WTC11 (cell line): ENCODE measurements around the gene MACROD2. TPM values are rescaled to one million over a fixed set of nuclear protein-coding genes. Genes with fewer than 3 reads are reported as not detected.

Experiments
- ATAC-seq: fragments of 200-7000 bp; cut with Tn5 transposase; 2 replicates; pipeline ENCODE4 v1.10.0; 2021; ENCODE audit warnings: mild to moderate bottlenecking, moderate library complexity
- CTCF ChIA-PET: fragments of 300-600 bp; sonication (Branson Sonifier 250); formaldehyde crosslinking; loops from one replicate; lab custom pipeline; 2021; ENCODE audit warnings: antibody characterized with exemption; lab: Charles Lee
- POLR2A ChIA-PET: fragments of 350-600 bp; sonication (Branson Sonifier 250); formaldehyde crosslinking; loops from one replicate; lab custom pipeline; 2021; ENCODE audit warnings: antibody characterized with exemption; lab: Charles Lee
- DNase-seq: peaks from one replicate; pipeline ENCODE4 v3.0.0; 2021; ENCODE audit warnings: low spot score
- H3K27ac Mint-ChIP-seq: 2 replicates; pipeline ENCODE4 v1.8.0; 2021; ENCODE audit warnings: mixed read lengths
- H3K27me3 Mint-ChIP-seq: 2 replicates; pipeline ENCODE4 v1.8.0; 2021; ENCODE audit warnings: low read depth, mild to moderate bottlenecking, moderate library complexity, mixed read lengths
- H3K36me3 Mint-ChIP-seq: 2 replicates; pipeline ENCODE4 v1.8.0; 2021; ENCODE audit warnings: mixed read lengths
- H3K4me1 Mint-ChIP-seq: 2 replicates; pipeline ENCODE4 v1.8.0; 2022; ENCODE audit warnings: mixed read lengths
- H3K4me3 Mint-ChIP-seq: 2 replicates; pipeline ENCODE4 v1.8.0; 2021; ENCODE audit warnings: mild to moderate bottlenecking, moderate library complexity, mixed read lengths
- H3K9me3 Mint-ChIP-seq: 2 replicates; pipeline ENCODE4 v1.8.0; 2021; ENCODE audit warnings: mixed read lengths
- ATF1 ChIP-seq: sonication (generic); formaldehyde crosslinking; IDR thresholded peaks from 2 replicates; pipeline ENCODE4 v1.8.1; 2023; ENCODE audit warnings: mild to moderate bottlenecking, moderate library complexity, missing genetic modification reagents
- EMX1 ChIP-seq: fragments of 250-450 bp; sonication (Bioruptor Pico); IDR thresholded peaks from 2 replicates; pipeline ENCODE4 v1.8.0; 2021; ENCODE audit warnings: mild to moderate bottlenecking
- FOXP1 ChIP-seq: sonication (generic); formaldehyde crosslinking; IDR thresholded peaks from 2 replicates; pipeline ENCODE4 v1.8.0; 2022; ENCODE audit warnings: missing genetic modification reagents, mild to moderate bottlenecking, moderate library complexity, borderline replicate concordance
- HMGA2 ChIP-seq: fragments of 250-450 bp; sonication (Bioruptor Pico); IDR thresholded peaks from 2 replicates; pipeline ENCODE4 v1.4.0; 2021; ENCODE audit warnings: mild to moderate bottlenecking, moderate library complexity
- IRF2 ChIP-seq: sonication (generic); formaldehyde crosslinking; IDR thresholded peaks from 2 replicates; pipeline ENCODE4 v1.8.0; 2022; ENCODE audit warnings: low read depth, missing genetic modification reagents, borderline replicate concordance
- JAZF1 ChIP-seq: fragments of 250-450 bp; sonication (Bioruptor Pico); IDR thresholded peaks from 2 replicates; pipeline ENCODE4 v1.9.0; 2021; ENCODE audit warnings: moderate library complexity, mild to moderate bottlenecking, inconsistent platforms
- NFATC4 ChIP-seq: fragments of 250-450 bp; sonication (Bioruptor Pico); IDR thresholded peaks from 2 replicates; pipeline ENCODE4 v1.9.0; 2021; ENCODE audit warnings: mild to moderate bottlenecking
- NFE2L1 ChIP-seq: sonication (generic); formaldehyde crosslinking; IDR thresholded peaks from 2 replicates; pipeline ENCODE4 v1.8.1; 2023; ENCODE audit warnings: missing genetic modification reagents
- NR2C2 ChIP-seq: sonication (generic); formaldehyde crosslinking; IDR thresholded peaks from 2 replicates; pipeline ENCODE4 v1.8.0; 2022; ENCODE audit warnings: mild to moderate bottlenecking, missing genetic modification reagents
- RELA ChIP-seq: sonication (generic); formaldehyde crosslinking; IDR thresholded peaks from 2 replicates; pipeline ENCODE4 v1.8.1; 2022; ENCODE audit warnings: missing genetic modification reagents, mild to moderate bottlenecking, borderline replicate concordance
- SOX15 ChIP-seq: fragments of 250-450 bp; sonication (Bioruptor Pico); IDR thresholded peaks from 2 replicates; pipeline ENCODE4 v1.9.0; 2021; ENCODE audit warnings: mild to moderate bottlenecking
- ZNF263 ChIP-seq: sonication (generic); formaldehyde crosslinking; IDR thresholded peaks from 2 replicates; pipeline ENCODE4 v1.8.1; 2022; ENCODE audit warnings: low read depth, mild to moderate bottlenecking, moderate library complexity, missing genetic modification reagents
- ZNF671 ChIP-seq: fragments of 250-450 bp; sonication (Bioruptor Pico); IDR thresholded peaks from 2 replicates; pipeline ENCODE4 v1.8.0; 2021; ENCODE audit warnings: mild to moderate bottlenecking
- total RNA-seq: library from RNA; stranded (reverse); gene quantifications from 3 replicates; pipeline ENCODE4 v1.2.3, GENCODE V29; 2021
- TF ChIP-seq, protein P1 (sequence below): fragments of 250-450 bp; sonication (Bioruptor Pico); IDR thresholded peaks from 2 replicates; pipeline ENCODE4 v1.9.0; 2021; ENCODE audit warnings: mild to moderate bottlenecking, borderline replicate concordance
- TF ChIP-seq, protein P2 (sequence below): sonication (generic); formaldehyde crosslinking; IDR thresholded peaks from 2 replicates; pipeline ENCODE4 v1.8.0; 2022; ENCODE audit warnings: mild to moderate bottlenecking, missing genetic modification reagents
- TF ChIP-seq, protein P3 (sequence below): fragments of 250-450 bp; sonication (Bioruptor Pico); conservative IDR thresholded peaks from 2 replicates; pipeline ENCODE4 v1.9.0; 2021; ENCODE audit warnings: mild to moderate bottlenecking
- TF ChIP-seq, protein P4 (sequence below): sonication (generic); formaldehyde crosslinking; IDR thresholded peaks from 2 replicates; pipeline ENCODE4 v1.8.1; 2022; ENCODE audit warnings: missing genetic modification reagents, borderline replicate concordance
- TF ChIP-seq, protein P5 (sequence below): sonication (generic); formaldehyde crosslinking; IDR thresholded peaks from 2 replicates; pipeline ENCODE4 v1.8.0; 2022; ENCODE audit warnings: mild to moderate bottlenecking, missing genetic modification reagents

MACROD2 gene
- total RNA-seq, 1 experiment from 2014 or later: 4.1 TPM

GRCh38 chr20:15164726-15165125 is 1169.4 kb downstream of the MACROD2 start:
- ChIA-PET CTCF (no interaction called here), POLR2A (no interaction called here)
- H3K27ac Mint-ChIP-seq: no peak overlapping the region
- H3K9me3 Mint-ChIP-seq: no peaks in the 10 kb centered on the region
- ATAC-seq (no peak), DNase-seq (no peak)
- H3K27me3 Mint-ChIP-seq: no peaks in the 10 kb centered on the region
- TF ChIP-seq, protein P1, sequence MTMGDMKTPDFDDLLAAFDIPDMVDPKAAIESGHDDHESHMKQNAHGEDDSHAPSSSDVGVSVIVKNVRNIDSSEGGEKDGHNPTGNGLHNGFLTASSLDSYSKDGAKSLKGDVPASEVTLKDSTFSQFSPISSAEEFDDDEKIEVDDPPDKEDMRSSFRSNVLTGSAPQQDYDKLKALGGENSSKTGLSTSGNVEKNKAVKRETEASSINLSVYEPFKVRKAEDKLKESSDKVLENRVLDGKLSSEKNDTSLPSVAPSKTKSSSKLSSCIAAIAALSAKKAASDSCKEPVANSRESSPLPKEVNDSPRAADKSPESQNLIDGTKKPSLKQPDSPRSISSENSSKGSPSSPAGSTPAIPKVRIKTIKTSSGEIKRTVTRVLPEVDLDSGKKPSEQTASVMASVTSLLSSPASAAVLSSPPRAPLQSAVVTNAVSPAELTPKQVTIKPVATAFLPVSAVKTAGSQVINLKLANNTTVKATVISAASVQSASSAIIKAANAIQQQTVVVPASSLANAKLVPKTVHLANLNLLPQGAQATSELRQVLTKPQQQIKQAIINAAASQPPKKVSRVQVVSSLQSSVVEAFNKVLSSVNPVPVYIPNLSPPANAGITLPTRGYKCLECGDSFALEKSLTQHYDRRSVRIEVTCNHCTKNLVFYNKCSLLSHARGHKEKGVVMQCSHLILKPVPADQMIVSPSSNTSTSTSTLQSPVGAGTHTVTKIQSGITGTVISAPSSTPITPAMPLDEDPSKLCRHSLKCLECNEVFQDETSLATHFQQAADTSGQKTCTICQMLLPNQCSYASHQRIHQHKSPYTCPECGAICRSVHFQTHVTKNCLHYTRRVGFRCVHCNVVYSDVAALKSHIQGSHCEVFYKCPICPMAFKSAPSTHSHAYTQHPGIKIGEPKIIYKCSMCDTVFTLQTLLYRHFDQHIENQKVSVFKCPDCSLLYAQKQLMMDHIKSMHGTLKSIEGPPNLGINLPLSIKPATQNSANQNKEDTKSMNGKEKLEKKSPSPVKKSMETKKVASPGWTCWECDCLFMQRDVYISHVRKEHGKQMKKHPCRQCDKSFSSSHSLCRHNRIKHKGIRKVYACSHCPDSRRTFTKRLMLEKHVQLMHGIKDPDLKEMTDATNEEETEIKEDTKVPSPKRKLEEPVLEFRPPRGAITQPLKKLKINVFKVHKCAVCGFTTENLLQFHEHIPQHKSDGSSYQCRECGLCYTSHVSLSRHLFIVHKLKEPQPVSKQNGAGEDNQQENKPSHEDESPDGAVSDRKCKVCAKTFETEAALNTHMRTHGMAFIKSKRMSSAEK: no peak
- TF ChIP-seq RELA (no peak), ZNF671 (CRISPR knock-in tag) (no peak), ZNF263 (CRISPR knock-in tag) (no peak), NFATC4 (CRISPR knock-in tag) (no peak), NR2C2 (no peak), IRF2 (CRISPR knock-in tag) (no peak), NFE2L1 (CRISPR knock-in tag) (no peak), SOX15 (CRISPR knock-in tag) (no peak), ATF1 (CRISPR knock-in tag) (no peak), HMGA2 (CRISPR knock-in tag) (no peak), JAZF1 (CRISPR knock-in tag) (no peak), EMX1 (CRISPR knock-in tag) (no peak)
- TF ChIP-seq, protein P2, sequence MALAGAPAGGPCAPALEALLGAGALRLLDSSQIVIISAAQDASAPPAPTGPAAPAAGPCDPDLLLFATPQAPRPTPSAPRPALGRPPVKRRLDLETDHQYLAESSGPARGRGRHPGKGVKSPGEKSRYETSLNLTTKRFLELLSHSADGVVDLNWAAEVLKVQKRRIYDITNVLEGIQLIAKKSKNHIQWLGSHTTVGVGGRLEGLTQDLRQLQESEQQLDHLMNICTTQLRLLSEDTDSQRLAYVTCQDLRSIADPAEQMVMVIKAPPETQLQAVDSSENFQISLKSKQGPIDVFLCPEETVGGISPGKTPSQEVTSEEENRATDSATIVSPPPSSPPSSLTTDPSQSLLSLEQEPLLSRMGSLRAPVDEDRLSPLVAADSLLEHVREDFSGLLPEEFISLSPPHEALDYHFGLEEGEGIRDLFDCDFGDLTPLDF (CRISPR knock-in tag): no peak
- TF ChIP-seq, protein P3, sequence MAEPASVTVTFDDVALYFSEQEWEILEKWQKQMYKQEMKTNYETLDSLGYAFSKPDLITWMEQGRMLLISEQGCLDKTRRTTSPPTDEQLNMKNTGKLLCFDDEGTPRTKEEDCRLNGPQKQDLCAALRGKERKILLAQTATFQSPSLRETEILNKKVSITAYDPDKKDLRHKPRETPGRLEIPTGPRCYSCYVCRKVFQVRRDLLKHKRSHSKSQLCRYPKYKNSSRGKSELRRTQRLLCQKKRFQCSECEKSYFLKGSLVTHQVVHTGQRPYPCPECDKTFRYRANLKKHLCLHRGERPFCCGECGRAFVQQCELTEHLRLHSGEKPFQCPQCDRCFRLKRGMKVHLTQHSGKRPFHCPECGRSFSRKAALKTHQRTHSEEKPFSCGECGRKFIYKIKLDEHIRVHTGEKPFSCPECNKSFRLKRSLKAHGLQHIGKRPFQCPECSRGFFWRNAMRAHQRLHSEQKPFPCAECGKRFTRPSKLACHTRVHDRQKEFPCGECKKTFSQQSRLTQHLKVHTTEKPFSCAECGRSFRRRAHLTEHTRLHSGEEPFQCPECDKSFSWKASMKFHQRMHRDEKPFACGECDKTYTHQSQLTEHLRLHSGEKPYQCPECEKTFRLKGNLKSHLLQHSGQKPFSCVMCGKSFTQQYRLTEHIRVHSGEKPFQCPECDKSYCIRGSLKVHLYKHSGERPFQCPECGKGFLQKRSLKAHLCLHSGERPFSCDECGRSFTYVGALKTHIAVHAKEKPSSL (CRISPR knock-in tag): no peak
- TF ChIP-seq, protein P4, sequence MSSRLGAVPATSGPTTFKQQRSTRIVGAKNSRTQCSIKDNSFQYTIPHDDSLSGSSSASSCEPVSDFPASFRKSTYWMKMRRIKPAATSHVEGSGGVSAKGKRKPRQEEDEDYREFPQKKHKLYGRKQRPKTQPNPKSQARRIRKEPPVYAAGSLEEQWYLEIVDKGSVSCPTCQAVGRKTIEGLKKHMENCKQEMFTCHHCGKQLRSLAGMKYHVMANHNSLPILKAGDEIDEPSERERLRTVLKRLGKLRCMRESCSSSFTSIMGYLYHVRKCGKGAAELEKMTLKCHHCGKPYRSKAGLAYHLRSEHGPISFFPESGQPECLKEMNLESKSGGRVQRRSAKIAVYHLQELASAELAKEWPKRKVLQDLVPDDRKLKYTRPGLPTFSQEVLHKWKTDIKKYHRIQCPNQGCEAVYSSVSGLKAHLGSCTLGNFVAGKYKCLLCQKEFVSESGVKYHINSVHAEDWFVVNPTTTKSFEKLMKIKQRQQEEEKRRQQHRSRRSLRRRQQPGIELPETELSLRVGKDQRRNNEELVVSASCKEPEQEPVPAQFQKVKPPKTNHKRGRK (CRISPR knock-in tag): no peak
- TF ChIP-seq, protein P5, sequence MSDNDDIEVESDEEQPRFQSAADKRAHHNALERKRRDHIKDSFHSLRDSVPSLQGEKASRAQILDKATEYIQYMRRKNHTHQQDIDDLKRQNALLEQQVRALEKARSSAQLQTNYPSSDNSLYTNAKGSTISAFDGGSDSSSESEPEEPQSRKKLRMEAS (CRISPR knock-in tag): no peak
- H3K36me3 Mint-ChIP-seq: no peaks in the 10 kb centered on the region
- no peak overlapping the region for H3K4me3 Mint-ChIP-seq
- H3K4me1 Mint-ChIP-seq: no peaks in the 10 kb centered on the region

- DNase-seq (no peak), ATAC-seq (no peak)
- H3K9me3 Mint-ChIP-seq: peaks cover 4% of the 10 kb centered on the region
- POLR2A ChIA-PET: no interaction called here
- no peak overlapping the region for H3K4me3 Mint-ChIP-seq
- H3K36me3 Mint-ChIP-seq: no peaks in the 10 kb centered on the region
- H3K27me3 Mint-ChIP-seq: no peaks in the 10 kb centered on the region
- TF ChIP-seq FOXP1 (CRISPR knock-in tag) (no peak), HMGA2 (CRISPR knock-in tag) (peak; percentile 96)
- H3K27ac Mint-ChIP-seq: no peak overlapping the region
- CTCF ChIA-PET: no interaction called here
- H3K4me1 Mint-ChIP-seq: no peaks in the 10 kb centered on the region
Measured at GRCh38 chr20:15166744-15167143, 1171.4 kb downstream of the MACROD2 start.
